ENCODE measurements around the gene METRN. TPM values are rescaled to one million over a fixed set of nuclear protein-coding genes. Genes with fewer than 3 reads are reported as not detected.
A peak's percentile ranks its signal among the peaks of the same experiment; 100 is the strongest.

METRN gene
- total RNA-seq, 2 experiments from 2014 or later, result 2.6 to 3.2 TPM

- Mint-ChIP-seq H3K27ac (no peak overlapping the region), H3K4me1 (ENCODE audit: low read depth) (no peaks in the 10 kb centered on the region), H3K36me3 (ENCODE audit: low read depth) (no peaks in the 10 kb centered on the region), H3K27me3 (no peaks in the 10 kb centered on the region), H3K4me3 (no peak overlapping the region), H3K9me3 (no peaks in the 10 kb centered on the region)
- intact Hi-C loops (cut with DNase I, micrococcal nuclease), result no loop called here
- Histone ChIP-seq H3K36me3 (ENCODE audit: insufficient read depth, low read length) (peaks cover 6% of the 10 kb centered on the region), H3K27ac (ENCODE audit: low read depth in 1 of 2, low read length in 2 of 2) (no peak overlapping the region), H3K9me3 (ENCODE audit: control insufficient read depth in 1 of 2, insufficient read depth in 1 of 2, low read length in 2 of 2) (no peaks in the 10 kb centered on the region), H3K4me3 (ENCODE audit: low read length) (no peak overlapping the region), H3K27me3 (ENCODE audit: control insufficient read depth in 1 of 2, insufficient read depth in 2 of 2, low read length in 2 of 2) (no peaks in the 10 kb centered on the region), H3K4me1 (ENCODE audit: insufficient read depth, low read length) (peaks cover 20% of the 10 kb centered on the region)
- ATAC-seq (ENCODE audit: poor library complexity) (no peak), DNase-seq (peak in 1 of 14 experiments; percentile 37)
- ChIA-PET POLR2A (interaction anchor here (0.8 kb wide), 1 partner anchor 19 kb away, joined by 4 read pairs; no protein-coding TSS in a partner anchor), CTCF (no interaction called here)
- no peak for TF ChIP-seq CTCF (IDR thresholded peaks at IDR 0.05)
Measured at GRCh38 chr16:743794-744500, 29.0 kb downstream of the METRN start.

GRCh38 chr16:745739-746138, 30.8 kb downstream of the METRN start:
- Histone ChIP-seq H3K9me3 (ENCODE audit: control insufficient read depth in 1 of 2, insufficient read depth in 1 of 2, low read length in 2 of 2) (no peaks in the 10 kb centered on the region), H3K4me3 (ENCODE audit: low read length) (no peak overlapping the region), H3K36me3 (ENCODE audit: insufficient read depth, low read length) (no peaks in the 10 kb centered on the region), H3K4me1 (ENCODE audit: insufficient read depth, low read length) (peaks cover 6% of the 10 kb centered on the region), H3K27me3 (ENCODE audit: control insufficient read depth in 1 of 2, insufficient read depth in 2 of 2, low read length in 2 of 2) (no peaks in the 10 kb centered on the region), H3K27ac (ENCODE audit: low read depth in 1 of 2, low read length in 2 of 2) (no peak overlapping the region)
- ChIA-PET CTCF (no interaction called here), POLR2A (no interaction called here)
- Mint-ChIP-seq H3K27me3 (no peaks in the 10 kb centered on the region), H3K36me3 (ENCODE audit: low read depth) (no peaks in the 10 kb centered on the region), H3K9me3 (no peaks in the 10 kb centered on the region), H3K4me3 (no peak overlapping the region), H3K4me1 (ENCODE audit: low read depth) (no peaks in the 10 kb centered on the region), H3K27ac (no peak overlapping the region)
- TF ChIP-seq CTCF (IDR thresholded peaks at IDR 0.05), result no peak
- intact Hi-C loops (cut with DNase I, micrococcal nuclease), result no loop called here
- ATAC-seq (ENCODE audit: poor library complexity) (no peak), DNase-seq (peak in 1 of 14 experiments; percentile 26)

GRCh38 chr16:746637-747036, 31.7 kb downstream of the METRN start:
- ATAC-seq (ENCODE audit: poor library complexity), result no peak
- POLR2A ChIA-PET, result no interaction called here
- H3K27me3 Mint-ChIP-seq, result no peaks in the 10 kb centered on the region

More at GRCh38 chr16:746637-747036, 31.7 kb downstream of the METRN start:
- no peak for TF ChIP-seq CTCF (IDR thresholded peaks at IDR 0.05)
- no peaks in the 10 kb centered on the region for H3K9me3 ChIP-seq (ENCODE audit: control insufficient read depth in 1 of 2, insufficient read depth in 1 of 2, low read length in 2 of 2)
- Mint-ChIP-seq H3K4me3 (no peak overlapping the region), H3K4me1 (ENCODE audit: low read depth) (no peaks in the 10 kb centered on the region), H3K9me3 (no peaks in the 10 kb centered on the region), H3K27ac (no peak overlapping the region), H3K36me3 (ENCODE audit: low read depth) (no peaks in the 10 kb centered on the region)
- CTCF ChIA-PET, result no interaction called here
- H3K27ac ChIP-seq (ENCODE audit: low read depth in 1 of 2, low read length in 2 of 2), result no peak overlapping the region
- no peak for DNase-seq
- H3K27me3 ChIP-seq (ENCODE audit: control insufficient read depth in 1 of 2, insufficient read depth in 2 of 2, low read length in 2 of 2), result no peaks in the 10 kb centered on the region
- no peaks in the 10 kb centered on the region for H3K4me1 ChIP-seq (ENCODE audit: insufficient read depth, low read length)
- no peaks in the 10 kb centered on the region for H3K36me3 ChIP-seq (ENCODE audit: insufficient read depth, low read length)
- no peak overlapping the region for H3K4me3 ChIP-seq (ENCODE audit: low read length)
- intact Hi-C loops (cut with DNase I, micrococcal nuclease), result no loop called here
